Nucleus accumbens (tissue), 56 donors: ENCODE results near the gene ECM1.
A peak's percentile ranks its signal among the peaks of the same experiment; 100 is the strongest.

Experiments
- DNase-seq, 56 donors: peaks; one replicate each; lab custom pipeline; 2025; lab: John Stamatoyannopoulos, UW

ECM1 gene

GRCh38 chr1:150543500-150544143 lies 35.7 kb downstream of the ECM1 start:
- DNase-seq, result no peak

GRCh38 chr1:150544204-150544603 lies 36.3 kb downstream of the ECM1 start:
- no peak for DNase-seq

GRCh38 chr1:150545486-150546032 lies 37.6 kb downstream of the ECM1 start:
- no peak for DNase-seq

- DNase-seq, result no peak
Measured at GRCh38 chr1:150546294-150546937, 38.5 kb downstream of the ECM1 start.

GRCh38 chr1:150548324-150548631 lies 40.4 kb downstream of the ECM1 start:
- DNase-seq, result no peak

- DNase-seq, result peak in 8 of 56 donors; percentile 8 to 43 (median 22)
Measured at GRCh38 chr1:150548632-150549495, 41.0 kb downstream of the ECM1 start, which contains the start of gene ADAMTSL4. ADAMTSL4 (plus strand) TSS chr1:150549408; CDS start chr1:150552289, 2,881 bp downstream.

GRCh38 chr1:150549496-150550221 lies 41.8 kb downstream of the ECM1 start:
- no peak for DNase-seq

- DNase-seq, result peak in 5 of 56 donors; percentile 3 to 47 (median 19)
Measured at GRCh38 chr1:150550222-150551050, 42.5 kb downstream of the ECM1 start.

- DNase-seq, result no peak
Measured at GRCh38 chr1:150551051-150551783, 43.3 kb downstream of the ECM1 start.

- DNase-seq, result no peak
Measured at GRCh38 chr1:150551784-150552127, 43.8 kb downstream of the ECM1 start.

GRCh38 chr1:150552128-150552910 lies 44.4 kb downstream of the ECM1 start:
- DNase-seq, result peak in 22 of 56 donors; percentile 8 to 54 (median 21)

- DNase-seq, result no peak
Measured at GRCh38 chr1:150552911-150553289, 45.0 kb downstream of the ECM1 start.

- no peak for DNase-seq
Measured at GRCh38 chr1:150553392-150554085, 45.6 kb downstream of the ECM1 start.

- no peak for DNase-seq
Measured at GRCh38 chr1:150554086-150554452, 46.2 kb downstream of the ECM1 start.

GRCh38 chr1:150555198-150555970 lies 47.5 kb downstream of the ECM1 start:
- no peak for DNase-seq

- no peak for DNase-seq
Measured at GRCh38 chr1:150555971-150556865, 48.3 kb downstream of the ECM1 start.
